Pancreas (tissue), 10 donors: ENCODE measurements around the gene PRKAB1. TPM values are rescaled to one million over a fixed set of nuclear protein-coding genes. Genes with fewer than 3 reads are reported as not detected.

Source experiments
- ATAC-seq, 4 donors: fragments of 200-7000 bp; cut with Tn5 transposase; one replicate each; pipeline versions ENCODE4 v1.8.0 to v1.9.1; 2020; ENCODE audit warnings: mild to moderate bottlenecking in 4 of 4, moderate library complexity in 4 of 4
- DNase-seq, 6 donors: peaks; one replicate each; pipeline ENCODE4 v3.0.0-alpha.2; 2020
- FAIRE-seq: peaks from 2 replicates; lab custom pipeline; 2012; peaks lifted over from hg19 to GRCh38; lab: Jason Lieb, UNC
- H3K27ac ChIP-seq, 4 donors: fragments of 200-600 bp; sonication (generic); 1 replicate in 3 of 4; 2 replicates in 1 of 4; pipeline versions ENCODE4 v1.5.0 to v1.8.0; 2020
- H3K27me3 ChIP-seq, 4 donors: fragments of 200-600 bp; one replicate each; pipeline ENCODE4 v1.8.0; 2021
- H3K36me3 ChIP-seq, 3 donors: fragments of 200-600 bp; sonication (generic) in 1 of 3; one replicate each; pipeline versions ENCODE4 v1.5.0 to v1.8.0; 2020 to 2021
- H3K4me1 ChIP-seq, 3 donors: fragments of 200-600 bp; one replicate each; pipeline ENCODE4 v1.8.0; 2021
- H3K4me3 ChIP-seq, 4 donors: fragments of 200-600 bp; sonication (generic) in 2 of 4; one replicate each; pipeline versions ENCODE4 v1.5.0 to v1.8.0; 2020 to 2021
- H3K9me3 ChIP-seq, 4 donors: fragments of 200-600 bp; one replicate each; pipeline ENCODE4 v1.8.0; 2021
- WGBS, 2 donors: extraction: QIAGEN DNeasy Blood & Tissue Kit; methylation state at CpG; one replicate each; pipeline ENCODE4 v1.1.7; 2013; 5-methylcytosine and 5-hydroxymethylcytosine counted together
- intact Hi-C, 3 donors: fragments of 100-400 bp; cut with DNase I; formaldehyde crosslinking; loops; one replicate each; pipeline versions ENCODE4 v1.11.1 to v1.14.2; 2022
- polyA plus RNA-seq, 2 donors: library from polyadenylated mRNA; stranded (reverse); fragments of 200-250 nt; gene quantifications; one replicate each; pipeline ENCODE4 v1.2.3, GENCODE V29; 2013
- total RNA-seq, 6 donors: library from RNA; stranded (reverse); fragmentation: NEBNext Ultra II Directional in 4 of 6; extraction: Animal tissue kit (Norgen Biotek cat#: 25700) in 4 of 6; gene quantifications; one replicate each; pipeline versions ENCODE4 v1.2.1 to v1.2.4, GENCODE V29; 2021 to 2023
- TF ChIP-seq, protein P1 (sequence below), 4 donors: fragments of 200-600 bp; sonication (generic) in 3 of 4; IDR thresholded peaks; one replicate each; pipeline versions ENCODE4 v1.5.0 to v1.8.0; 2021; ENCODE audit warnings: antibody characterized with exemption in 4 of 4
- donor health status: healthy with polysubstance abuse.
- donor health status: DM: no; HTN: no; CAD: no; lungs with moderate emphysema.
- donor health status: DM: no; HTN: no; CAD: no.
- donor health status: control.
- donor health status: control.
- donor health status: Bipolar disorder and iron deficiency.
- donor health status: DM: yes; HTN: yes; CAD: no.
- donor health status: DM: no; HTN: no; CAD: no.
- donor health status: DM: no; HTN: no; CAD: no.
- donor health status: DM: yes; HTN: yes; CAD: no.

PRKAB1 gene
- total and polyA plus RNA-seq, 8 donors, result 12.4 to 38.2 (median 20.5) TPM

DNA sequence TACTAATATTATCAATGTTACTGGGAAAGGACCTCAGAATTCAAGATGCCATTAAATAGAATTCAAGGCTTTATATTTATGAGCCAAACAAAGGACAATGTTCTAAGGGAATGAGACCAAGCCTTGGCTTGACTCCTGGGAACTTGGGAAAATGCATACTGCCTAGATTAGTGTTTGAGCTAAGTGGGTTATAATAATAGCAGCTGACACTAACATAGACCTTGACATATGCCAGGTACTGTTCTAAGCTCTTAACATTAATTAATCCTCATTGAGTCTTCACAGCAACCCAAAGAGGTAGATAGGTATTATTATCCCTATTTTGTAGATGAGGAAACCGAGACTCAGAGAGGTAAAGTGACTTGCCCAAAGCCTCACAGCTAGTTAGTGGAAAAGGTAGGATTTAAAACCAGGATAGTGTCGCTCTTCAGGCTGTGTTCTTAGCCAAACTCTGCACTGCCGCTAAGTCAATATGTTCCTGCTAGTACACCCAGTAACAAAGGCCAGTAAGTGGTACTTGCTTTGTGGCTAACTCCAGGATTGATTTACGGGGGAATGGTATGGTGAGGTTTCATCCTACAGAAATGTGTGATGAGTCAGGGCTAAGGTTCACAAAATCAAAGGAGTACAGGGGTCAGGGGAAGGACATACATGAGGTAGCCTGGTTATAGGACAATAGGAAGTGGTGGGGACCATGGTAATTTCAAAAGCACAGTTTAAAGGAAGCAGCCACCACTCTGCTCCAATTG, 35.8 kb upstream of the PRKAB1 start:
- H3K4me1 ChIP-seq, result no peaks in the 10 kb centered on the region
- no peak overlapping the region for H3K4me3 ChIP-seq
- DNase-seq, result no peak
- H3K27ac ChIP-seq, result no peak overlapping the region
- no peaks in the 10 kb centered on the region for H3K36me3 ChIP-seq
- H3K9me3 ChIP-seq, result no peaks in the 10 kb centered on the region
- intact Hi-C loops, result no loop called here
- no peak for FAIRE-seq
- H3K27me3 ChIP-seq, result no peaks in the 10 kb centered on the region
- no peak for ATAC-seq
- 83 to 92% methylated on average over 4 of the region's 4 CpGs for WGBS, 2 donors
- TF ChIP-seq, protein P1, sequence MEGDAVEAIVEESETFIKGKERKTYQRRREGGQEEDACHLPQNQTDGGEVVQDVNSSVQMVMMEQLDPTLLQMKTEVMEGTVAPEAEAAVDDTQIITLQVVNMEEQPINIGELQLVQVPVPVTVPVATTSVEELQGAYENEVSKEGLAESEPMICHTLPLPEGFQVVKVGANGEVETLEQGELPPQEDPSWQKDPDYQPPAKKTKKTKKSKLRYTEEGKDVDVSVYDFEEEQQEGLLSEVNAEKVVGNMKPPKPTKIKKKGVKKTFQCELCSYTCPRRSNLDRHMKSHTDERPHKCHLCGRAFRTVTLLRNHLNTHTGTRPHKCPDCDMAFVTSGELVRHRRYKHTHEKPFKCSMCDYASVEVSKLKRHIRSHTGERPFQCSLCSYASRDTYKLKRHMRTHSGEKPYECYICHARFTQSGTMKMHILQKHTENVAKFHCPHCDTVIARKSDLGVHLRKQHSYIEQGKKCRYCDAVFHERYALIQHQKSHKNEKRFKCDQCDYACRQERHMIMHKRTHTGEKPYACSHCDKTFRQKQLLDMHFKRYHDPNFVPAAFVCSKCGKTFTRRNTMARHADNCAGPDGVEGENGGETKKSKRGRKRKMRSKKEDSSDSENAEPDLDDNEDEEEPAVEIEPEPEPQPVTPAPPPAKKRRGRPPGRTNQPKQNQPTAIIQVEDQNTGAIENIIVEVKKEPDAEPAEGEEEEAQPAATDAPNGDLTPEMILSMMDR (IDR thresholded peaks at IDR 0.05), result no peak

DNA sequence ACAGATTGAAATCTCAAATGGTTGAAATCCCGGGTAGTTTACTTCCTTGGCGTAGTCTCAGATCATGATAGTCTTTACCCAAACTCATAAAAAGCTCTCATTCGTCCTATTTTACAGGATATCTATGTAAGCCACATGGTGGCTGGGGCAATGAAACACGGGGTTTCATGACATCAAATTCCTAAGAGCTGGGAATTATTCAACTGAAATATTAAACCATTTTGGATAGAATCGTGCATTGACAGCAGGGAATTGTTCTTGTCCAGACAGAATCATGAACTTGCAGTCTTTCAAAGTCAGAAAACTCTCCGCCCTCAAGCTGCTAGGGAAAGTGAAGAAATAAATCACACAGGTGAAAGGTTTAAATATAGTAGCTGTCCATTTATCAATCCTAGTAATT, 33.2 kb upstream of the PRKAB1 start:
- intact Hi-C loops, result no loop called here
- 20 to 23% methylated on average over 6 of the region's 6 CpGs for WGBS, 2 donors
- ATAC-seq (peak in 1 of 4 donors; percentile 46), FAIRE-seq (no peak), DNase-seq (no peak)
- H3K4me3 ChIP-seq, result no peak overlapping the region
- H3K27me3 ChIP-seq, result no peaks in the 10 kb centered on the region
- TF ChIP-seq, protein P1 (IDR thresholded peaks at IDR 0.05), result no peak
- no peaks in the 10 kb centered on the region for H3K36me3 ChIP-seq
- H3K4me1 ChIP-seq, result no peaks in the 10 kb centered on the region
- no peaks in the 10 kb centered on the region for H3K9me3 ChIP-seq
- no peak overlapping the region for H3K27ac ChIP-seq

DNA sequence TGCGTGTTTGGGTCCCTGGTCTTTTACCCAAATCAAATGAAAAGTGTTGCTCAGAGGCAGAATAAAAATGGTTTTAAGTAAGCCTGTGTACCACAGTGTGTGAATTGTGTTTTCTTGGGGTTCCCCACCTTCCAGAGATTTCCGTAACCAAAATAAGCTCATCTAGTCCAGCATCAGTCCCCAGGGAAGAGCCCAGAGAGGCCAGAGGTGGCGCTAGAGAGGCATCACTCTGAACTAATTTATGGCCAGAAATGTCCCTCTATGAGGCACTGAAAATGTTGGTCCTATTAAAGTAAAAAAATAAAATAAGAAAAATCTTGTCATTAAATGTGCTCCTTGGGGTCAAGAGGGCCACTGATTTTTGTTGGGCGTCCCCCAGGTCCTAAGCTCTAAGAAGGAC, 24.9 kb upstream of the PRKAB1 start:
- Histone ChIP-seq H3K4me1 (no peaks in the 10 kb centered on the region), H3K4me3 (no peak overlapping the region), H3K9me3 (no peaks in the 10 kb centered on the region), H3K27ac (no peak overlapping the region), H3K27me3 (no peaks in the 10 kb centered on the region), H3K36me3 (no peaks in the 10 kb centered on the region)
- 64 to 69% methylated on average over 4 of the region's 4 CpGs for WGBS, 2 donors
- ATAC-seq (no peak), DNase-seq (no peak), FAIRE-seq (no peak)
- TF ChIP-seq, protein P1 (IDR thresholded peaks at IDR 0.05), result no peak
- intact Hi-C loops, result no loop called here

DNA sequence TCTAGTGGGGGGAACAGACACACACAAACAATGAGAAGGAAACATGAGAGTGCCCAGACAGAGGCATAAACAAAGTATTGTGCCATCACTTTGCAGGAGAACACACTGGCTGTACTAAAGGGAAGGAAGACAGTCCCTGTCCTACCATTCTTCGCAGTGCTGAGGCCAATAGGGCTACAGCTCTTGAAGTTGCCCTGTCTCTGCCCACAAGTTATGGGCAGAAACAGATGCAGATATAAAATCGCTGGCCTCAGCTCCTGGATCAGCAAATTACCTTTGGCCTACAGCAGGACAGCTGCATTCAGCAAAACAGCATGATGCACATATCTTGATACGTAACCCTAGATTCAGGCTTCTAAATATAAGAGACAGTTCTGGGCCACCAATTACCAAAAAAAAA, 23.0 kb upstream of the PRKAB1 start:
- ATAC-seq, result no peak
- H3K4me3 ChIP-seq, result no peak overlapping the region
- TF ChIP-seq, protein P1 (IDR thresholded peaks at IDR 0.05), result no peak
- WGBS, 2 donors, result 75 to 77% methylated on average over 3 of the region's 3 CpGs
- no peak for FAIRE-seq
- no peaks in the 10 kb centered on the region for H3K4me1 ChIP-seq
- H3K36me3 ChIP-seq, result no peaks in the 10 kb centered on the region
- H3K9me3 ChIP-seq, result no peaks in the 10 kb centered on the region
- DNase-seq, result no peak
- H3K27ac ChIP-seq, result no peak overlapping the region
- intact Hi-C loops, result no loop called here
- H3K27me3 ChIP-seq, result no peaks in the 10 kb centered on the region

DNA sequence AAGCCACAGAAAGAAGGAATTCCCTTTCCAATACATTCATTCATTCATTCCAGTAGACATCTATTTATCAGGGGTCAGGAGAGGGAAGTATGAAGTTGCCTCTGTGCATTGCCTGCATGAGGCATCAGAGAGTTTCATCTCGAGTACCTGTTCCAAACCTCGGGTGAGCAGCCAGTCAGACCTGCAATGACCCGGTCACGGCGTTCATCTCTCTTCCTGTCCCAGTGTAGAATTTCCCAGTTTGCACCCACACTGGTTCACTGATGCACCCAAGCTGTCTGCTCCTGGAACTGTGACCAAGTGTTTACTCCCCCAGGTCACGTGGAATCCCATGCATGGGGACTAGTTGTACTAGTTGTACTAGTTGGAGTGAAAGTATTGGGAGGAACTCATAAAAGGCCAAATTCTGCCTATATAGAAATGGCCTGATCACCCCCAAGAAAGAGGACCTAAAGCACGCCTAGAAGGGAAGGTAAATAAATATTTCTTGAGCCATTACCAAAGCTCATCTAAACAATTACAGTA, 22.3 kb upstream of the PRKAB1 start:
- TF ChIP-seq, protein P1 (IDR thresholded peaks at IDR 0.05), result no peak
- ATAC-seq, result no peak
- Histone ChIP-seq H3K4me3 (no peak overlapping the region), H3K9me3 (no peaks in the 10 kb centered on the region), H3K4me1 (no peaks in the 10 kb centered on the region), H3K36me3 (no peaks in the 10 kb centered on the region), H3K27ac (no peak overlapping the region), H3K27me3 (no peaks in the 10 kb centered on the region)
- DNase-seq, result no peak
- intact Hi-C loops, result no loop called here
- WGBS, 2 donors, result 73 to 79% methylated on average over 7 of the region's 7 CpGs
- no peak for FAIRE-seq
